ENCODE measurements around the gene NHERF1. TPM values are rescaled to one million over a fixed set of nuclear protein-coding genes. Genes with fewer than 3 reads are reported as not detected.

The NHERF1 gene
- total and polyA plus RNA-seq, 2 of the 13 experiments (the other 11 are each of a cell fraction or from before 2014, with no cell fraction given) = 169 to 269 TPM

DNA sequence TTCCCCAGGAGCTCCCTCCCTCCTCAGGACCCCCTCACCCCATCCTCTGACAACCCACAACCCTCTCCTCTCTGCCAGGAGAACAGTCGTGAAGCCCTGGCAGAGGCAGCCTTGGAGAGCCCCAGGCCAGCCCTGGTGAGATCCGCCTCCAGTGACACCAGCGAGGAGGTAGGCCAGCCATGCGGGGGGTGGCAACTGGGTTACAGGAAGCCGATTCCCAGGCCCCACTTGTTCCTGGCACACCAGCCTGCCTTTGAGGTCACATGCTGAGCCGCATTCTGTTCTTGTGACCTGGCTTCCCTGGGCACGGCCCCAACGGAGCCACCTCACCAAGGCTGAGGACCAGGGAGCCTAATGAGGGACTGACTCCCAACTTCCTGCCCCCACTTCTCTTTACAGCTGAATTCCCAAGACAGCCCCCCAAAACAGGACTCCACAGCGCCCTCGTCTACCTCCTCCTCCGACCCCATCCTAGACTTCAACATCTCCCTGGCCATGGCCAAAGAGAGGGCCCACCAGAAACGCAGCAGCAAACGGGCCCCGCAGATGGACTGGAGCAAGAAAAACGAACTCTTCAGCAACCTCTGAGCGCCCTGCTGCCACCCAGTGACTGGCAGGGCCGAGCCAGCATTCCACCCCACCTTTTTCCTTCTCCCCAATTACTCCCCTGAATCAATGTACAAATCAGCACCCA, 19.8 kb downstream of the NHERF1 start (continued):
- TF ChIP-seq, protein P1, sequence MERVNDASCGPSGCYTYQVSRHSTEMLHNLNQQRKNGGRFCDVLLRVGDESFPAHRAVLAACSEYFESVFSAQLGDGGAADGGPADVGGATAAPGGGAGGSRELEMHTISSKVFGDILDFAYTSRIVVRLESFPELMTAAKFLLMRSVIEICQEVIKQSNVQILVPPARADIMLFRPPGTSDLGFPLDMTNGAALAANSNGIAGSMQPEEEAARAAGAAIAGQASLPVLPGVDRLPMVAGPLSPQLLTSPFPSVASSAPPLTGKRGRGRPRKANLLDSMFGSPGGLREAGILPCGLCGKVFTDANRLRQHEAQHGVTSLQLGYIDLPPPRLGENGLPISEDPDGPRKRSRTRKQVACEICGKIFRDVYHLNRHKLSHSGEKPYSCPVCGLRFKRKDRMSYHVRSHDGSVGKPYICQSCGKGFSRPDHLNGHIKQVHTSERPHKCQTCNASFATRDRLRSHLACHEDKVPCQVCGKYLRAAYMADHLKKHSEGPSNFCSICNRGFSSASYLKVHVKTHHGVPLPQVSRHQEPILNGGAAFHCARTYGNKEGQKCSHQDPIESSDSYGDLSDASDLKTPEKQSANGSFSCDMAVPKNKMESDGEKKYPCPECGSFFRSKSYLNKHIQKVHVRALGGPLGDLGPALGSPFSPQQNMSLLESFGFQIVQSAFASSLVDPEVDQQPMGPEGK (CRISPR knock-in tag; IDR thresholded peaks at IDR 0.05) = no peak
- no peak for TF ChIP-seq ELF4 (CRISPR knock-in tag; IDR thresholded peaks at IDR 0.05; ENCODE audit: borderline replicate concordance)
- peak; percentile 15; the same call in 1 of the 2 replicates for TF ChIP-seq POLR2G (IDR thresholded peaks at IDR 0.05; ENCODE audit: low read depth, low read length)
- TF ChIP-seq RCOR2 (CRISPR knock-in tag; IDR thresholded peaks at IDR 0.05) = no peak
- TF ChIP-seq, protein P2, sequence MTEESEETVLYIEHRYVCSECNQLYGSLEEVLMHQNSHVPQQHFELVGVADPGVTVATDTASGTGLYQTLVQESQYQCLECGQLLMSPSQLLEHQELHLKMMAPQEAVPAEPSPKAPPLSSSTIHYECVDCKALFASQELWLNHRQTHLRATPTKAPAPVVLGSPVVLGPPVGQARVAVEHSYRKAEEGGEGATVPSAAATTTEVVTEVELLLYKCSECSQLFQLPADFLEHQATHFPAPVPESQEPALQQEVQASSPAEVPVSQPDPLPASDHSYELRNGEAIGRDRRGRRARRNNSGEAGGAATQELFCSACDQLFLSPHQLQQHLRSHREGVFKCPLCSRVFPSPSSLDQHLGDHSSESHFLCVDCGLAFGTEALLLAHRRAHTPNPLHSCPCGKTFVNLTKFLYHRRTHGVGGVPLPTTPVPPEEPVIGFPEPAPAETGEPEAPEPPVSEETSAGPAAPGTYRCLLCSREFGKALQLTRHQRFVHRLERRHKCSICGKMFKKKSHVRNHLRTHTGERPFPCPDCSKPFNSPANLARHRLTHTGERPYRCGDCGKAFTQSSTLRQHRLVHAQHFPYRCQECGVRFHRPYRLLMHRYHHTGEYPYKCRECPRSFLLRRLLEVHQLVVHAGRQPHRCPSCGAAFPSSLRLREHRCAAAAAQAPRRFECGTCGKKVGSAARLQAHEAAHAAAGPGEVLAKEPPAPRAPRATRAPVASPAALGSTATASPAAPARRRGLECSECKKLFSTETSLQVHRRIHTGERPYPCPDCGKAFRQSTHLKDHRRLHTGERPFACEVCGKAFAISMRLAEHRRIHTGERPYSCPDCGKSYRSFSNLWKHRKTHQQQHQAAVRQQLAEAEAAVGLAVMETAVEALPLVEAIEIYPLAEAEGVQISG (CRISPR knock-in tag; IDR thresholded peaks at IDR 0.05) = no peak
- no peak for TF ChIP-seq HNRNPUL1 (IDR thresholded peaks at IDR 0.05; ENCODE audit: low read depth, low read length)
- 0 out of 2 replicates have a peak, but pooled peaks have one; percentile 20 for TF ChIP-seq KDM5B (CRISPR knock-in tag; IDR thresholded peaks at IDR 0.05; ENCODE audit: borderline replicate concordance)
- TF ChIP-seq ETS1 (CRISPR knock-in tag; IDR thresholded peaks at IDR 0.05) = no peak
- TF ChIP-seq TEAD2 (CRISPR knock-in tag; IDR thresholded peaks at IDR 0.05) = no peak
- TF ChIP-seq STAG1 (CRISPR knock-in tag; IDR thresholded peaks at IDR 0.05) = peak; percentile 22; the same call in 1 of the 2 replicates
